ENCODE measurements around the gene TPCN1. TPM values are rescaled to one million over a fixed set of nuclear protein-coding genes. Genes with fewer than 3 reads are reported as not detected.

TPCN1 gene
- total RNA-seq, 1 experiment from 2014 or later = 14.3 TPM

- in situ Hi-C loops (cut with HindIII; ENCODE audit: low pct_unique_long_range_greater_than_20kb, low sequenced_read_pairs) = no loop called here
- DNase-seq (ENCODE audit: low read depth, low spot score) = no peak
Observed at GRCh38 chr12:113286712-113287111, 65.4 kb downstream of the TPCN1 start.

- in situ Hi-C loops (cut with HindIII; ENCODE audit: low pct_unique_long_range_greater_than_20kb, low sequenced_read_pairs) = no loop called here
- DNase-seq (ENCODE audit: low read depth, low spot score) = no peak
Observed at GRCh38 chr12:113287146-113287898, 66.1 kb downstream of the TPCN1 start.

- in situ Hi-C loops (cut with HindIII; ENCODE audit: low pct_unique_long_range_greater_than_20kb, low sequenced_read_pairs) = no loop called here
- DNase-seq (ENCODE audit: low read depth, low spot score) = no peak
Observed at GRCh38 chr12:113287899-113288282, 66.6 kb downstream of the TPCN1 start.

GRCh38 chr12:113289361-113289760, 68.1 kb downstream of the TPCN1 start:
- no peak for DNase-seq (ENCODE audit: low read depth, low spot score)
- in situ Hi-C loops (cut with HindIII; ENCODE audit: low pct_unique_long_range_greater_than_20kb, low sequenced_read_pairs) = no loop called here

- no peak for DNase-seq (ENCODE audit: low read depth, low spot score)
- in situ Hi-C loops (cut with HindIII; ENCODE audit: low pct_unique_long_range_greater_than_20kb, low sequenced_read_pairs) = no loop called here
Observed at GRCh38 chr12:113290506-113290905, 69.2 kb downstream of the TPCN1 start.

GRCh38 chr12:113291586-113291985, 70.3 kb downstream of the TPCN1 start:
- in situ Hi-C loops (cut with HindIII; ENCODE audit: low pct_unique_long_range_greater_than_20kb, low sequenced_read_pairs) = no loop called here
- no peak for DNase-seq (ENCODE audit: low read depth, low spot score)

- in situ Hi-C loops (cut with HindIII; ENCODE audit: low pct_unique_long_range_greater_than_20kb, low sequenced_read_pairs) = no loop called here
- no peak for DNase-seq (ENCODE audit: low read depth, low spot score)
Observed at GRCh38 chr12:113292091-113292490, 70.8 kb downstream of the TPCN1 start.

GRCh38 chr12:113292547-113292946, 71.3 kb downstream of the TPCN1 start:
- DNase-seq (ENCODE audit: low read depth, low spot score) = no peak
- in situ Hi-C loops (cut with HindIII; ENCODE audit: low pct_unique_long_range_greater_than_20kb, low sequenced_read_pairs) = no loop called here

- in situ Hi-C loops (cut with HindIII; ENCODE audit: low pct_unique_long_range_greater_than_20kb, low sequenced_read_pairs) = no loop called here
Observed at GRCh38 chr12:113293100-113293499, 71.8 kb downstream of the TPCN1 start.

GRCh38 chr12:113295886-113296556, 74.8 kb downstream of the TPCN1 start:
- no peak for DNase-seq (ENCODE audit: low read depth, low spot score)
- in situ Hi-C loops (cut with HindIII; ENCODE audit: low pct_unique_long_range_greater_than_20kb, low sequenced_read_pairs) = no loop called here

More at GRCh38 chr12:113293100-113293499, 71.8 kb downstream of the TPCN1 start:
- no peak for DNase-seq (ENCODE audit: low read depth, low spot score)

- no peak for DNase-seq (ENCODE audit: low read depth, low spot score)
- in situ Hi-C loops (cut with HindIII; ENCODE audit: low pct_unique_long_range_greater_than_20kb, low sequenced_read_pairs) = no loop called here
Observed at GRCh38 chr12:113296557-113297213, 75.4 kb downstream of the TPCN1 start.

GRCh38 chr12:113297214-113297587, 75.9 kb downstream of the TPCN1 start:
- DNase-seq (ENCODE audit: low read depth, low spot score) = no peak
- in situ Hi-C loops (cut with HindIII; ENCODE audit: low pct_unique_long_range_greater_than_20kb, low sequenced_read_pairs) = no loop called here

- in situ Hi-C loops (cut with HindIII; ENCODE audit: low pct_unique_long_range_greater_than_20kb, low sequenced_read_pairs) = no loop called here
- no peak for DNase-seq (ENCODE audit: low read depth, low spot score)
Observed at GRCh38 chr12:113297621-113298471, 76.6 kb downstream of the TPCN1 start.

GRCh38 chr12:113298472-113298817, 77.2 kb downstream of the TPCN1 start:
- in situ Hi-C loops (cut with HindIII; ENCODE audit: low pct_unique_long_range_greater_than_20kb, low sequenced_read_pairs) = no loop called here
- no peak for DNase-seq (ENCODE audit: low read depth, low spot score)

GRCh38 chr12:113298861-113299545, 77.7 kb downstream of the TPCN1 start:
- DNase-seq (ENCODE audit: low read depth, low spot score) = no peak
- in situ Hi-C loops (cut with HindIII; ENCODE audit: low pct_unique_long_range_greater_than_20kb, low sequenced_read_pairs) = no loop called here

GRCh38 chr12:113299619-113300237, 78.5 kb downstream of the TPCN1 start:
- DNase-seq (ENCODE audit: low read depth, low spot score) = no peak
- in situ Hi-C loops (cut with HindIII; ENCODE audit: low pct_unique_long_range_greater_than_20kb, low sequenced_read_pairs) = no loop called here

- DNase-seq (ENCODE audit: low read depth, low spot score) = no peak
- in situ Hi-C loops (cut with HindIII; ENCODE audit: low pct_unique_long_range_greater_than_20kb, low sequenced_read_pairs) = no loop called here
Observed at GRCh38 chr12:113301811-113302210, 80.5 kb downstream of the TPCN1 start.

Data from SK-MEL-5 (cell line).